Endothelial cell of umbilical vein (primary cell): ENCODE data around the gene CD27. TPM values are rescaled to one million over a fixed set of nuclear protein-coding genes. Genes with fewer than 3 reads are reported as not detected.

Experiments used
- BruUV-seq: library from RNA; stranded (reverse); fragments of 400-500 nt; replicated peaks from 2 replicates; lab custom pipeline; 2021; lab: Mats Ljungman, UMichigan
- CTCF ChIA-PET: fragments of 300-600, 350-600 bp; sonication (Branson Sonifier 250); formaldehyde crosslinking; loops from one replicate; lab custom pipeline; 2021; ENCODE audit warnings: antibody characterized with exemption, inconsistent platforms; lab: Charles Lee
- POLR2A ChIA-PET: fragments of 300-600, 350-600 bp; sonication (Branson Sonifier 250); formaldehyde crosslinking; loops from one replicate; lab custom pipeline; 2021; ENCODE audit warnings: antibody characterized with exemption, inconsistent platforms; lab: Charles Lee
- DNase-seq: peaks from one replicate; pipeline ENCODE4 v3.0.0-alpha.2; 2011; ENCODE audit warnings: low read depth, low spot score
- FAIRE-seq: peaks from 2 replicates; lab custom pipeline; 2011; peaks lifted over from hg19 to GRCh38; lab: Jason Lieb, UNC
- H2AFZ ChIP-seq: 2 replicates; pipeline ENCODE4 v1.6.0; 2012; ENCODE audit warnings: low read depth, low read length, control low read depth, inconsistent platforms
- H3K27ac ChIP-seq: 2 replicates; pipeline ENCODE4 v1.5.1; 2011; ENCODE audit warnings: low read depth, mild to moderate bottlenecking, control low read depth, low read length, moderate library complexity; ENCODE audit not compliant: insufficient read depth
- H3K27me3 ChIP-seq, 2 experiments: 2 replicates each; pipeline versions ENCODE4 v1.6.0 to v1.6.1; 2011; ENCODE audit warnings: low read length in 2 of 2, mixed read lengths in 1 of 2; ENCODE audit not compliant: control insufficient read depth in 2 of 2, insufficient read depth in 2 of 2
- H3K36me3 ChIP-seq, 2 experiments: 2 replicates in 1 of 2; 3 replicates in 1 of 2; pipeline ENCODE4 v1.5.1; 2011; ENCODE audit warnings: low read length in 2 of 2, mild to moderate bottlenecking in 1 of 2, moderate library complexity in 1 of 2; ENCODE audit not compliant: control insufficient read depth in 2 of 2, insufficient read depth in 2 of 2; ENCODE audit errors: extremely low read depth in 1 of 2
- H3K4me1 ChIP-seq: 3 replicates; pipeline ENCODE4 v1.5.1; 2011; ENCODE audit warnings: mild to moderate bottlenecking, low read length; ENCODE audit not compliant: control insufficient read depth, insufficient read depth; ENCODE audit errors: extremely low read depth
- H3K4me2 ChIP-seq: 2 replicates; pipeline ENCODE4 v1.6.1; 2011; ENCODE audit warnings: low read length, control low read depth, mixed read lengths; ENCODE audit not compliant: insufficient read depth
- H3K4me3 ChIP-seq, 3 experiments: fragments of 200-600 bp in 1 of 3; sonication (generic), shearing (Covaris generic) in 1 of 3; replicated peaks in 1 of 3; 2 replicates each; pipeline ENCODE4 v1.5.1; 2011 to 2016; ENCODE audit warnings: control low read depth in 3 of 3, low read length in 3 of 3, mild to moderate bottlenecking in 2 of 3, inconsistent platforms in 1 of 3, low read depth in 1 of 3, moderate library complexity in 1 of 3; ENCODE audit not compliant: insufficient read depth in 1 of 3
- H3K79me2 ChIP-seq: 2 replicates; pipeline ENCODE4 v1.6.0; 2012; ENCODE audit warnings: low read length, inconsistent platforms; ENCODE audit not compliant: control insufficient read depth, insufficient read depth
- H3K9ac ChIP-seq: replicated peaks from 2 replicates; pipeline ENCODE3; 2011; ENCODE audit warnings: low read length, control low read depth; ENCODE audit not compliant: insufficient read depth; ENCODE audit errors: extremely low read depth
- H3K9me1 ChIP-seq: replicated peaks from 3 replicates; pipeline ENCODE4 v1.6.0; 2011; ENCODE audit warnings: mild to moderate bottlenecking, low read length; ENCODE audit not compliant: control insufficient read depth, insufficient read depth; ENCODE audit errors: extremely low read depth
- H3K9me3 ChIP-seq: replicated peaks from 2 replicates; pipeline ENCODE4 v1.5.1; 2012; ENCODE audit warnings: low read length, inconsistent platforms; ENCODE audit not compliant: control insufficient read depth, insufficient read depth
- H4K20me1 ChIP-seq: replicated peaks from 2 replicates; pipeline ENCODE3; 2011; ENCODE audit warnings: mild to moderate bottlenecking, low read length; ENCODE audit not compliant: control insufficient read depth, insufficient read depth; ENCODE audit errors: extremely low read depth
- CTCF ChIP-seq, 2 donors: IDR thresholded peaks; 1 replicate in 1 of 2; 2 replicates in 1 of 2; pipeline ENCODE4 v1.5.1; 2011; ENCODE audit warnings: low read length in 2 of 2, mild to moderate bottlenecking in 2 of 2, moderate library complexity in 2 of 2, control low read depth in 1 of 2, inconsistent platforms in 1 of 2, low read depth in 1 of 2; ENCODE audit not compliant: insufficient read depth in 1 of 2; ENCODE audit errors: extremely low read depth in 1 of 2
- EZH2 ChIP-seq: IDR thresholded peaks from 2 replicates; pipeline ENCODE4 v1.6.1; 2012; ENCODE audit warnings: borderline replicate concordance, low read depth, mild to moderate bottlenecking, moderate library complexity, low read length, inconsistent platforms; ENCODE audit not compliant: severe bottlenecking
- FOS ChIP-seq: IDR thresholded peaks from 2 replicates; pipeline ENCODE4 v1.6.1; 2011; ENCODE audit warnings: mild to moderate bottlenecking, low read length, moderate library complexity, borderline replicate concordance; ENCODE audit not compliant: insufficient read depth
- GATA2 ChIP-seq: IDR thresholded peaks from 2 replicates; pipeline ENCODE4 v1.7.0; 2011; ENCODE audit warnings: low read depth, mild to moderate bottlenecking, moderate library complexity, mixed read lengths, low read length; ENCODE audit not compliant: insufficient read length, insufficient read depth
- JUN ChIP-seq: IDR thresholded peaks from 2 replicates; pipeline ENCODE4 v1.6.1; 2011; ENCODE audit warnings: borderline replicate concordance, low read depth; ENCODE audit not compliant: insufficient read length, insufficient read depth
- MAX ChIP-seq: IDR thresholded peaks from 2 replicates; pipeline ENCODE4 v1.6.1; 2011; ENCODE audit not compliant: insufficient read depth, insufficient read length
- MYC ChIP-seq: IDR thresholded peaks from one replicate; pipeline ENCODE4 v1.6.1; 2011; ENCODE audit warnings: mild to moderate bottlenecking, low read depth, low read length
- POLR2A ChIP-seq: IDR thresholded peaks from 2 replicates; pipeline ENCODE4 v1.6.1; 2012; ENCODE audit warnings: low read depth, mild to moderate bottlenecking, control low read depth, low read length
- POLR2AphosphoS5 ChIP-seq: IDR thresholded peaks from 2 replicates; pipeline ENCODE4 v1.6.1; 2012; ENCODE audit warnings: low read depth, mild to moderate bottlenecking, control low read depth, low read length, moderate library complexity; ENCODE audit not compliant: insufficient read depth
- dilution Hi-C: fragments of 300-500 bp; cut with MboI; formaldehyde crosslinking; loops from one replicate; pipeline ENCODE4 v1.15.0; 2019; ENCODE audit warnings: low sequenced_read_pairs; ENCODE audit not compliant: extremely low pct_ligation_motif_present
- intact Hi-C: fragments of 100-400 bp; cut with micrococcal nuclease; formaldehyde crosslinking; loops from one replicate; pipeline ENCODE4 v1.10.0; 2022
- polyA plus RNA-seq, 4 experiments: library from polyadenylated mRNA; depleted of rRNA in 3 of 4; stranded (reverse) in 3 of 4; unstranded in 1 of 4; fragments of >200 nt; gene quantifications; 2 replicates each; pipeline versions ENCODE4 v1.2.1 to v1.2.3, GENCODE V29; 2011 to 2012; ENCODE audit warnings: missing spikeins in 1 of 4
- total RNA-seq: library from RNA; stranded (reverse); gene quantifications from 2 replicates; pipeline ENCODE4 v1.2.3, GENCODE V29; 2021

Gene CD27
- total and polyA plus RNA-seq, 2 donors (not counting 3 experiments of a cell fraction or from before 2014, with no cell fraction given), result not detected

- no peaks in the 10 kb centered on the region for H4K20me1 ChIP-seq
- H3K79me2 ChIP-seq, result no peaks in the 10 kb centered on the region
- no peak overlapping the region for H2AFZ ChIP-seq
- no peaks in the 10 kb centered on the region for H3K9me3 ChIP-seq
- DNase-seq (no peak), FAIRE-seq (no peak)
- TF ChIP-seq CTCF (IDR thresholded peaks at IDR 0.05; ENCODE audit: extremely low read depth in 1 of 2, insufficient read depth in 1 of 2, low read depth in 1 of 2, low read length in 2 of 2) (no peak), POLR2AphosphoS5 (no peak), MYC (no peak), MAX (no peak), FOS (no peak), JUN (no peak), POLR2A (no peak), EZH2 (no peak), GATA2 (no peak)
- no peaks in the 10 kb centered on the region for H3K36me3 ChIP-seq
- ChIA-PET POLR2A (no interaction called here), CTCF (interaction anchor here (0.9 to 1.4 kb wide), 2 partner anchors 8 to 22 kb away, joined by 3 to 4 read pairs; partner anchors contain the start of gene TAPBPL)
- BruUV-seq, result no TSS peak
- no peak overlapping the region for H3K4me2 ChIP-seq
- no peaks in the 10 kb centered on the region for H3K9me1 ChIP-seq
- H3K27me3 ChIP-seq, result no peaks in the 10 kb centered on the region
- dilution Hi-C loops, result no loop called here
- no peak overlapping the region for H3K9ac ChIP-seq
- intact Hi-C loops, result no loop called here
- no peak overlapping the region for H3K27ac ChIP-seq
- H3K4me1 ChIP-seq, result no peaks in the 10 kb centered on the region
- no peak overlapping the region for H3K4me3 ChIP-seq
These were observed 724 bp upstream of the CD27 start for GRCh38 chr12:6444031-6444430.
